GM23338 (cell line): ENCODE measurements around the gene RALBP1. TPM values are rescaled to one million over a fixed set of nuclear protein-coding genes. Genes with fewer than 3 reads are reported as not detected.
"Not testable (repeated sequence)": the region's sequence is repeated elsewhere in the genome, so short reads cannot be mapped to it uniquely, and the experiment has no call there.

Source experiments
- ATAC-seq: fragments of 200-7000 bp; cut with Tn5 transposase; 3 replicates; pipeline ENCODE4 v1.9.1; 2020
- DNase-seq: peaks from one replicate; pipeline ENCODE4 v3.0.0-alpha.2; 2015; ENCODE audit warnings: low spot score
- H2AFZ ChIP-seq: fragments of 200-600 bp; sonication (generic); 2 replicates; pipeline ENCODE4 v1.8.0; 2016; ENCODE audit warnings: antibody characterized with exemption, mild to moderate bottlenecking, moderate library complexity
- H3F3A ChIP-seq: fragments of 200-600 bp; sonication (generic); replicated peaks from 2 replicates; pipeline ENCODE4 v1.8.0; 2017; ENCODE audit warnings: antibody characterized with exemption, mixed run types, low read depth
- H3K27ac ChIP-seq: fragments of 200-600 bp; sonication (generic); 2 replicates; pipeline ENCODE4 v1.6.1; 2016; ENCODE audit warnings: low read depth
- H3K27me3 ChIP-seq: fragments of 200-600 bp; sonication (generic); 2 replicates; pipeline ENCODE4 v1.8.0; 2016; ENCODE audit warnings: mild to moderate bottlenecking, mixed run types, moderate library complexity; ENCODE audit not compliant: insufficient read depth
- H3K36me3 ChIP-seq: fragments of 200-600 bp; sonication (generic); 2 replicates; pipeline ENCODE4 v1.8.0; 2016; ENCODE audit warnings: mild to moderate bottlenecking; ENCODE audit not compliant: insufficient read depth
- H3K4me1 ChIP-seq: fragments of 200-600 bp; sonication (generic); 2 replicates; pipeline ENCODE4 v1.8.0; 2016; ENCODE audit warnings: mild to moderate bottlenecking, moderate library complexity; ENCODE audit not compliant: insufficient read depth
- H3K4me2 ChIP-seq: fragments of 200-600 bp; sonication (generic); 2 replicates; pipeline ENCODE4 v1.7.1; 2017; ENCODE audit warnings: mixed run types
- H3K4me3 ChIP-seq: fragments of 200-600 bp; sonication (generic); 2 replicates; pipeline ENCODE4 v1.6.1; 2016; ENCODE audit warnings: mixed run types
- H3K79me2 ChIP-seq: fragments of 200-600 bp; sonication (generic); replicated peaks from 2 replicates; pipeline ENCODE4 v1.8.0; 2017; ENCODE audit warnings: mild to moderate bottlenecking; ENCODE audit not compliant: insufficient read depth
- H3K9me2 ChIP-seq: fragments of 200-600 bp; sonication (generic); 2 replicates; pipeline ENCODE4 v1.8.0; 2017; ENCODE audit not compliant: insufficient read depth
- H4K20me1 ChIP-seq: fragments of 200-600 bp; sonication (generic); replicated peaks from 2 replicates; pipeline ENCODE4 v1.8.0; 2017; ENCODE audit warnings: mild to moderate bottlenecking; ENCODE audit not compliant: insufficient read depth
- H3K27ac Mint-ChIP-seq: 2 replicates; pipeline ENCODE4 v1.8.0; 2020; ENCODE audit warnings: inconsistent platforms, mild to moderate bottlenecking, moderate library complexity, mixed read lengths
- H3K27me3 Mint-ChIP-seq: 3 replicates; pipeline ENCODE4 v1.8.0; 2022; ENCODE audit warnings: low read depth, mild to moderate bottlenecking, moderate library complexity, mixed read lengths, inconsistent platforms; ENCODE audit not compliant: insufficient read depth, poor library complexity
- H3K36me3 Mint-ChIP-seq: 3 replicates; pipeline ENCODE4 v1.8.0; 2021; ENCODE audit warnings: low read depth, mild to moderate bottlenecking, inconsistent platforms, moderate library complexity, mixed read lengths
- H3K4me1 Mint-ChIP-seq: 3 replicates; pipeline ENCODE4 v1.8.0; 2020; ENCODE audit warnings: mild to moderate bottlenecking, inconsistent platforms, mixed read lengths
- H3K4me3 Mint-ChIP-seq: 3 replicates; pipeline ENCODE4 v1.8.0; 2021; ENCODE audit warnings: moderate library complexity, mild to moderate bottlenecking, inconsistent platforms, mixed read lengths
- H3K9me3 Mint-ChIP-seq: 3 replicates; pipeline ENCODE4 v1.8.0; 2020; ENCODE audit warnings: moderate library complexity, mild to moderate bottlenecking, inconsistent platforms, mixed read lengths
- CREB1 ChIP-seq: fragments of 250-450 bp; sonication (Bioruptor Pico); IDR thresholded peaks from 2 replicates; pipeline ENCODE4 v1.5.0; 2020; ENCODE audit warnings: low read depth, mild to moderate bottlenecking, moderate library complexity
- CTCF ChIP-seq, 2 experiments: fragments of 200-600 bp in 1 of 2; sonication (generic) in 1 of 2; conservative IDR thresholded peaks; 2 replicates each; pipeline versions ENCODE4 v1.5.1 to v1.6.1; 2016 to 2017; ENCODE audit warnings: antibody characterized with exemption in 2 of 2, low read depth in 2 of 2, mild to moderate bottlenecking in 2 of 2, moderate library complexity in 1 of 2
- EZH2 ChIP-seq: fragments of 200-600 bp; sonication (generic); IDR thresholded peaks from one replicate; pipeline ENCODE4 v1.8.0; 2017; ENCODE audit warnings: antibody characterized with exemption, mild to moderate bottlenecking, low read depth; ENCODE audit not compliant: unreplicated experiment
- EZH2phosphoT487 ChIP-seq: fragments of 200-600 bp; sonication (generic); IDR thresholded peaks from one replicate; pipeline ENCODE4 v1.8.1; 2018; ENCODE audit warnings: antibody characterized with exemption; ENCODE audit not compliant: unreplicated experiment
- JUNB ChIP-seq: IDR thresholded peaks from one replicate; pipeline ENCODE4 v1.6.1; 2016; ENCODE audit warnings: antibody characterized with exemption; ENCODE audit not compliant: unreplicated experiment
- NANOG ChIP-seq: IDR thresholded peaks from 2 replicates; pipeline ENCODE4 v1.6.1; 2016; ENCODE audit warnings: antibody characterized with exemption, borderline replicate concordance
- POLR2AphosphoS5 ChIP-seq: IDR thresholded peaks from 2 replicates; pipeline ENCODE4 v1.6.1; 2016; ENCODE audit warnings: antibody characterized with exemption, low read depth
- STAT1 ChIP-seq: IDR thresholded peaks from one replicate; pipeline ENCODE4 v1.6.1; 2016; ENCODE audit warnings: antibody characterized with exemption; ENCODE audit not compliant: unreplicated experiment
- ZNF114 ChIP-seq: fragments of 250-450 bp; sonication (Bioruptor Pico); IDR thresholded peaks from 2 replicates; pipeline ENCODE4 v1.5.0; 2020; ENCODE audit warnings: mild to moderate bottlenecking, moderate library complexity
- ZNF331 ChIP-seq: fragments of 250-450 bp; sonication (Bioruptor Pico); IDR thresholded peaks from 2 replicates; pipeline ENCODE4 v1.5.0; 2020; ENCODE audit warnings: low read depth, mild to moderate bottlenecking, moderate library complexity
- ZNF462 ChIP-seq: fragments of 250-450 bp; sonication (Bioruptor Pico); IDR thresholded peaks from 2 replicates; pipeline ENCODE4 v1.5.0; 2020; ENCODE audit warnings: mild to moderate bottlenecking, moderate library complexity
- polyA plus RNA-seq: library from polyadenylated mRNA; unstranded; fragments of >200 nt; fragmentation: Nextera tagmentation; extraction: Ambion mirVana; gene quantifications from 2 replicates; pipeline ENCODE4 v1.2.1, GENCODE V29; 2016
- total RNA-seq: library from RNA; depleted of rRNA; stranded (reverse); fragments of >200 nt; shearing (Covaris generic); gene quantifications from 2 replicates; pipeline ENCODE4 v1.2.3, GENCODE V29; 2014
- TF ChIP-seq, protein P1 (sequence below): IDR thresholded peaks from 2 replicates; pipeline ENCODE4 v1.6.1; 2016; ENCODE audit warnings: antibody characterized with exemption

Gene RALBP1
- total and polyA plus RNA-seq, 2 experiments from 2014 or later: 80.9 to 103 TPM

- peaks cover 16% of the 10 kb centered on the region for H4K20me1 ChIP-seq
- not testable (repeated sequence) for H3K27ac ChIP-seq, H3K27me3 Mint-ChIP-seq, H3K9me2 ChIP-seq, H2AFZ ChIP-seq, H3K27me3 ChIP-seq, H3F3A ChIP-seq, ATAC-seq, H3K27ac Mint-ChIP-seq, H3K4me1 Mint-ChIP-seq, H3K4me3 Mint-ChIP-seq, H3K4me2 ChIP-seq, H3K4me1 ChIP-seq, H3K36me3 ChIP-seq, H3K9me3 Mint-ChIP-seq, DNase-seq, H3K4me3 ChIP-seq
- H3K79me2 ChIP-seq: peaks cover 96% of the 10 kb centered on the region
- H3K36me3 Mint-ChIP-seq: peaks cover 25% of the 10 kb centered on the region
Observed at GRCh38 chr18:9484856-9485255, 9.5 kb downstream of the RALBP1 start.

- DNase-seq (no peak), ATAC-seq (no peak)
- Histone ChIP-seq H3K27ac (no peak overlapping the region), H3F3A (no peaks in the 10 kb centered on the region), H4K20me1 (no peaks in the 10 kb centered on the region), H3K4me3 (no peak overlapping the region), H3K79me2 (peaks cover 89% of the 10 kb centered on the region), H3K9me2 (no peaks in the 10 kb centered on the region), H3K4me2 (no peak overlapping the region), H2AFZ (no peak overlapping the region), H3K27me3 (no peaks in the 10 kb centered on the region), H3K4me1 (no peaks in the 10 kb centered on the region; the same call in 1 of the 2 replicates), H3K36me3 (peaks cover 3% of the 10 kb centered on the region; the same call in 1 of the 2 replicates)
- Mint-ChIP-seq H3K27ac (no peak overlapping the region), H3K9me3 (peaks cover 23% of the 10 kb centered on the region; the same call in 2 of the 3 replicates), H3K27me3 (no peaks in the 10 kb centered on the region), H3K36me3 (peaks cover 27% of the 10 kb centered on the region; the same call in 2 of the 3 replicates), H3K4me3 (no peak overlapping the region), H3K4me1 (peaks cover 4% of the 10 kb centered on the region)
- TF ChIP-seq, protein P1, sequence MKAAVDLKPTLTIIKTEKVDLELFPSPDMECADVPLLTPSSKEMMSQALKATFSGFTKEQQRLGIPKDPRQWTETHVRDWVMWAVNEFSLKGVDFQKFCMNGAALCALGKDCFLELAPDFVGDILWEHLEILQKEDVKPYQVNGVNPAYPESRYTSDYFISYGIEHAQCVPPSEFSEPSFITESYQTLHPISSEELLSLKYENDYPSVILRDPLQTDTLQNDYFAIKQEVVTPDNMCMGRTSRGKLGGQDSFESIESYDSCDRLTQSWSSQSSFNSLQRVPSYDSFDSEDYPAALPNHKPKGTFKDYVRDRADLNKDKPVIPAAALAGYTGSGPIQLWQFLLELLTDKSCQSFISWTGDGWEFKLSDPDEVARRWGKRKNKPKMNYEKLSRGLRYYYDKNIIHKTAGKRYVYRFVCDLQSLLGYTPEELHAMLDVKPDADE: no peak
- no peak for TF ChIP-seq EZH2phosphoT487
- no peak for TF ChIP-seq EZH2
- TF ChIP-seq ZNF331: no peak
- TF ChIP-seq CTCF (conservative IDR thresholded peaks at IDR 0.05; ENCODE audit: low read depth in 2 of 2): no peak
- no peak for TF ChIP-seq STAT1
- TF ChIP-seq CREB1: no peak
- no peak for TF ChIP-seq JUNB
- TF ChIP-seq POLR2AphosphoS5: no peak
- TF ChIP-seq ZNF114 (CRISPR knock-in tag): no peak
- no peak for TF ChIP-seq NANOG
- no peak for TF ChIP-seq ZNF462 (CRISPR knock-in tag)
Observed at GRCh38 chr18:9488538-9488937, 13.2 kb downstream of the RALBP1 start.
